CD4-positive, CD25-positive, alpha-beta regulatory T cell (primary cell): ENCODE results near the gene FNDC3A. TPM values are rescaled to one million over a fixed set of nuclear protein-coding genes. Genes with fewer than 3 reads are reported as not detected.

Source experiments
- ATAC-seq, 2 donors: fragments of 150-1000 bp; cut with Tn5 transposase; one replicate each; pipeline ENCODE4 v1.10.0; 2021; ENCODE audit warnings: low read depth in 2 of 2, moderate number of reproducible peaks in 2 of 2, moderate library complexity in 1 of 2
- DNase-seq, 3 donors: peaks; one replicate each; pipeline versions ENCODE4 v3.0.0 to v3.0.0-alpha.2; 2012 to 2022; ENCODE audit warnings: mixed read lengths in 1 of 3
- H3K27ac ChIP-seq: one replicate; pipeline ENCODE4 v1.7.0; 2013; ENCODE audit warnings: mild to moderate bottlenecking, low read length; ENCODE audit not compliant: insufficient read depth, poor library complexity, severe bottlenecking
- H3K27me3 ChIP-seq: one replicate; pipeline ENCODE4 v1.7.0; 2013; ENCODE audit warnings: low read length; ENCODE audit not compliant: control insufficient read depth, insufficient read depth
- H3K36me3 ChIP-seq: one replicate; pipeline ENCODE4 v1.7.0; 2013; ENCODE audit warnings: mild to moderate bottlenecking, low read length, moderate library complexity; ENCODE audit not compliant: control insufficient read depth, insufficient read depth
- H3K4me1 ChIP-seq: 2 replicates; pipeline ENCODE4 v1.7.0; 2013; ENCODE audit warnings: mild to moderate bottlenecking, low read length; ENCODE audit not compliant: insufficient read depth, control insufficient read depth, poor library complexity, severe bottlenecking
- H3K4me3 ChIP-seq: one replicate; pipeline ENCODE4 v1.7.0; 2013; ENCODE audit warnings: low read depth, mild to moderate bottlenecking, low read length, moderate library complexity
- H3K9me3 ChIP-seq, 2 experiments: 1 replicate in 1 of 2; 2 replicates in 1 of 2; pipeline ENCODE4 v1.7.0; 2013; ENCODE audit warnings: low read length in 2 of 2, mild to moderate bottlenecking in 1 of 2, moderate library complexity in 1 of 2; ENCODE audit not compliant: control insufficient read depth in 2 of 2
- H3K27ac Mint-ChIP-seq, 3 donors: one replicate each; pipeline ENCODE4 v1.8.0; 2020 to 2022; ENCODE audit warnings: mild to moderate bottlenecking in 3 of 3, mixed read lengths in 3 of 3, moderate library complexity in 2 of 3
- H3K27me3 Mint-ChIP-seq: one replicate; pipeline ENCODE4 v1.8.0; 2022; ENCODE audit warnings: mild to moderate bottlenecking, mixed read lengths
- H3K36me3 Mint-ChIP-seq: one replicate; pipeline ENCODE4 v1.8.0; 2020; ENCODE audit warnings: mixed read lengths
- H3K4me1 Mint-ChIP-seq, 4 donors: one replicate each; pipeline ENCODE4 v1.8.0; 2020 to 2022; ENCODE audit warnings: mixed read lengths in 4 of 4, mild to moderate bottlenecking in 1 of 4
- H3K4me3 Mint-ChIP-seq, 4 donors: one replicate each; pipeline ENCODE4 v1.8.0; 2020 to 2022; ENCODE audit warnings: mild to moderate bottlenecking in 4 of 4, mixed read lengths in 4 of 4, moderate library complexity in 3 of 4
- H3K9me3 Mint-ChIP-seq, 7 donors: one replicate each; pipeline ENCODE4 v1.8.0; 2020 to 2022; ENCODE audit warnings: mixed read lengths in 7 of 7, mild to moderate bottlenecking in 3 of 7, moderate library complexity in 2 of 7
- polyA plus RNA-seq, 4 donors: library from polyadenylated mRNA; unstranded; fragments of 300-500 nt; fragmentation: Illumina TruSeq; gene quantifications; one replicate each; pipeline ENCODE4 v1.2.3, GENCODE V29; 2021
- total RNA-seq: library from RNA; stranded (reverse); gene quantifications from one replicate; pipeline ENCODE4 v1.2.3, GENCODE V29; 2022

Gene FNDC3A
- total and polyA plus RNA-seq, 5 donors from 2014 or later = 9.7 to 41.1 (median 10.6) TPM

DNA sequence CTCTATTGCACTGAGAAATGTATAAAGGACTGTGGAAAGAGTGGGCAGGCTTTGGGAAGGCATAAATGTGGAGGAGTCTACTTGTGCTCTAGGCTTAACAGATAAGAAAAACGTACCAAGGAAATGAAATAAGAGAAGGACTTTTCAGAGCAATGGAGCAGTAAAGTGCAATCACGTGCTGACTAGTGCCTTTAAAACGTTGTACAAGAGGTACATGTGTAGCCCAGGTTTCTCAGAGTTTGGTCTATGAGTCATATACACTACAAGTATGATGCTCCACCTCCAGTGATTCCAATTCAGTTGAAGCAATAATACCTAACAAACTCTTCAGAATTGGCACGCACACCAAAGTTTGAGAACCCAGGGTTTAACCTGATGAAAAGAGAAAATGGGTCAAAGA, 13.4 kb upstream of the FNDC3A start:
- Mint-ChIP-seq H3K27ac (no peak overlapping the region), H3K4me3 (no peak overlapping the region)
- DNase-seq = no peak

DNA sequence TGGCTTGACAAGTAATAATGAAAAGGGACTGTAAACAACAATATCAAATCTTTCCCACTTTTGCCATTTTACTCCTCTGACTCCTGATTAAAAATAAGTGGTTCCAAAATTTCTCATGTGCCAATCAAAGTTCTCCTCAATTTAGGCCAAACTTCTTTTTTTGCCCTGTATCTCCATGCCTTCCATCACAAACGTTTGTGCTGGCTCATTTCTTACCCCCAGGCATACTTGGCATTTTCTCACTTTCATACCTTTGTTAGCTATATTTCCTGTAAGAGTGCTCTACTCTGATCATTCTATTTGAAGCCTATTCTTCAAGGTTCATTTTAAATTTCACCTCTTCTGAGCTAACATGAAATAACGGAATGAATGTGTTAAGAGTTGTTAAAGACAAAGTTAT, 10.0 kb upstream of the FNDC3A start:
- H3K27ac ChIP-seq = no peak overlapping the region
- H3K27me3 Mint-ChIP-seq = no peaks in the 10 kb centered on the region
- no peaks in the 10 kb centered on the region for H3K36me3 ChIP-seq
- H3K27ac Mint-ChIP-seq = no peak overlapping the region
- H3K9me3 ChIP-seq = no peaks in the 10 kb centered on the region
- H3K4me3 Mint-ChIP-seq = no peak overlapping the region
- H3K4me3 ChIP-seq = no peak overlapping the region
- no peaks in the 10 kb centered on the region for H3K27me3 ChIP-seq
- H3K36me3 Mint-ChIP-seq = no peaks in the 10 kb centered on the region
- peaks cover 0 to 1% (median 0%) of the 10 kb centered on the region in 7 donors for H3K9me3 Mint-ChIP-seq
- ATAC-seq = no peak
- H3K4me1 ChIP-seq = no peaks in the 10 kb centered on the region
- H3K4me1 Mint-ChIP-seq = peaks cover 0 to 2% (median 0%) of the 10 kb centered on the region in 4 donors
- DNase-seq = no peak

More for the DNA sequence above, 13.4 kb upstream of the FNDC3A start:
- Mint-ChIP-seq H3K27me3 (peaks cover 4% of the 10 kb centered on the region), H3K4me1 (peaks cover 0 to 2% (median 0%) of the 10 kb centered on the region in 4 donors), H3K36me3 (no peaks in the 10 kb centered on the region), H3K9me3 (peaks cover 0 to 2% (median 0%) of the 10 kb centered on the region in 7 donors)
- Histone ChIP-seq H3K9me3 (no peaks in the 10 kb centered on the region), H3K27me3 (no peaks in the 10 kb centered on the region), H3K36me3 (no peaks in the 10 kb centered on the region), H3K4me1 (no peaks in the 10 kb centered on the region), H3K27ac (no peak overlapping the region), H3K4me3 (no peak overlapping the region)
- no peak for ATAC-seq

DNA sequence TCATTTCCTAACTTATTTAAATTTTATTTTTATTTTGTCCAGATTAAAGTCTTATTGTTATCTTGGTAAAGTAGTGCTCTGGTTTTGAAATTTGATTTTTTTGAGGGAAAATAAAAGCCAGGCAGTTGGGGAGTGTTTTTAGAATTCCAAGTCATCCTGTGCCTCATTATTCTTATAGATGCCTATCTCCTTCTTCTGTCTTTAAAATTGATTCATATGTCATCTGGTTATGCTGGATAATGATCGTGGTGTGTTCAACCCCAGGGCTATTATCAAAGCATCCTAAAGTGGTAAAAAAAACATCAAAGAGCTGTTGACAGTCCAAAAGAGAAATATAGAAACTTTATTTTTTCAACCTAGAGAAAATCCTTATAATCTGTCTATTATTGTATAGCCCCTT, 6.0 kb upstream of the FNDC3A start:
- Histone ChIP-seq H3K4me3 (no peak overlapping the region), H3K4me1 (peaks cover 1% of the 10 kb centered on the region), H3K27ac (no peak overlapping the region), H3K36me3 (no peaks in the 10 kb centered on the region), H3K27me3 (no peaks in the 10 kb centered on the region), H3K9me3 (peaks cover 19% of the 10 kb centered on the region in 2 experiments)
- ATAC-seq (no peak), DNase-seq (no peak)
- peaks cover 0 to 7% (median 2%) of the 10 kb centered on the region in 4 donors for H3K4me1 Mint-ChIP-seq
- H3K27me3 Mint-ChIP-seq = no peaks in the 10 kb centered on the region
- H3K4me3 Mint-ChIP-seq = no peak overlapping the region
- peaks cover 0 to 20% (median 7%) of the 10 kb centered on the region in 7 donors for H3K9me3 Mint-ChIP-seq
- H3K27ac Mint-ChIP-seq = no peak overlapping the region
- H3K36me3 Mint-ChIP-seq = peaks cover 11% of the 10 kb centered on the region

DNA sequence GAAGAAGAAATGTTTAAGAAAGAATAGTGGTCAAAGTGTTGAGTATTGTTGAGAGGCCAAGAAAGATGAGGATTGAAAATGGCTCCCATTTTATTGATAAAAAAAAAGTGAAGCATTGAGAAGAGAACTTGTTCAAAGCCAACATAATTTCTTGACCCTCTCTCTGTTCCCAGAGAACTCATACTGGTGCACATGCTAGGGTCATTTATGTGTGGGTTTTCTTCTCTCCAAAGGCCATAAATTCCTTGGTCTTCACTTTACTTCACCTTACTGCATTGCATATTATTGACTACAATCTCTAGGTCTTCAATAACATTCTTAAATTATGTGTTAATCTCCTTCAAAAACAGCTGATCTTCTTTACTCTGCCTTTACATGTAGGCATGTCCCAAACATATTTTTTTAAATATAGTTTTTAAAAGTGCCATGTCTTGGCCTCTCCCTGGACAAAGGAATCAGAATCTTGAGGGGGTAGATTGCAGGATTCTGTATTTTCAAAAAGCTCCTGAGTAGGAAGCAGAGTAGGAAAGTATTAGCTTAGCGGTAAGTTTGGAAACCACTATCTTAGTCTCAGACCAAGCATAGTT, 1.8 kb upstream of the FNDC3A start:
- DNase-seq = no peak
- Mint-ChIP-seq H3K27ac (peak overlapping the region in 2 of 3 donors; percentile 93 to 98), H3K4me1 (peaks cover 7 to 35% (median 17%) of the 10 kb centered on the region in 4 donors), H3K27me3 (no peaks in the 10 kb centered on the region), H3K9me3 (peaks cover 0 to 21% (median 7%) of the 10 kb centered on the region in 7 donors), H3K4me3 (peak overlapping the region; percentile 8 to 95 (median 87)), H3K36me3 (peaks cover 11% of the 10 kb centered on the region)
- Histone ChIP-seq H3K27ac (no peak overlapping the region), H3K9me3 (peaks cover 19% of the 10 kb centered on the region in 2 experiments), H3K27me3 (no peaks in the 10 kb centered on the region), H3K4me3 (no peak overlapping the region), H3K4me1 (peaks cover 33% of the 10 kb centered on the region), H3K36me3 (no peaks in the 10 kb centered on the region)
- no peak for ATAC-seq

DNA sequence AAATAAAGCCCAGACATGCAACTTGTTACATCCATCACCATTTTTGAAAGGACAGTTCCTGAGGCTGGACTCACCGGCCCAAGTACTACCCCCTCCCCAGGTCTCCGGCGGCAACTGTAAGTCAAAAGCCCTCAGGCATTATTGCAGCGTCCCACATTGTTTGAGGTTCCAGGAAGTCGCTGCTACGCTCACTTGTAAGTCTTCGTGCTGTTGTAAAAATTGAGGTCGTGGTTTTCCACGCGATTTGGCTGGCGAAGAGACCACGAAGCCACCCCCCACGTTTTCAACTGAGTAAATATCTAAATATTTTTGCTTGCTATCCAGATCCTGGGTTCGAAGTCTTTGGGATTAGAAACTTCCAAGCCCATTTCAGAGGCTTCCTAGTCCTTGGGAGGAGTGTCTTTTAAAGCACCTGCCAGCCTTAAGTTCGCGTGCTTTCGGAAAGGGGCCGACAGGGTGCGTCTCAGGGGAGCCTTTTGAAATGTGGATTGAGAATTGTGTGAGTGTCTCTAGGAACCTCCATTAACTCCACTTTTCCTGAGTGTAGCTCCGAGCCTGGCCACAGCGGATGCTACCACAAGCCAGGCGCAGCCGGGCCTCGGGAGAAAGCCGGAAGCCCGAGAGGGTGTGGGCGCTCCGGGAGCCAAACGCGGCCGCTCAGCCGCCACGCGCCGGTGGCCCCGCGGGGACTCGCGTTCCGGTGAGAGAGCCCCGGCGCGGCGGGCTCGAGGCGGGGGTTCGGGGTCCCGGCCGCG, 434 bp upstream of the FNDC3A start:
- H3K36me3 ChIP-seq = no peaks in the 10 kb centered on the region
- H3K9me3 Mint-ChIP-seq = peaks cover 0 to 21% (median 7%) of the 10 kb centered on the region in 7 donors
- H3K27me3 Mint-ChIP-seq = no peaks in the 10 kb centered on the region
- ATAC-seq = peak; percentile 22 to 25
- H3K27ac ChIP-seq = peak overlapping the region; percentile 98
- peak in 2 of 3 donors; percentile 21 to 79 for DNase-seq
- peaks cover 46% of the 10 kb centered on the region for H3K4me1 ChIP-seq
- no peaks in the 10 kb centered on the region for H3K27me3 ChIP-seq
- H3K36me3 Mint-ChIP-seq = peaks cover 11% of the 10 kb centered on the region
- H3K27ac Mint-ChIP-seq = peak overlapping the region; percentile 93 to 98 (median 98)
- peak overlapping the region; percentile 82 for H3K4me3 ChIP-seq
- peaks cover 16 to 49% (median 29%) of the 10 kb centered on the region in 4 donors for H3K4me1 Mint-ChIP-seq
- peaks cover 19% of the 10 kb centered on the region in 2 experiments for H3K9me3 ChIP-seq
- H3K4me3 Mint-ChIP-seq = peak overlapping the region; percentile 84 to 95 (median 87)

DNA sequence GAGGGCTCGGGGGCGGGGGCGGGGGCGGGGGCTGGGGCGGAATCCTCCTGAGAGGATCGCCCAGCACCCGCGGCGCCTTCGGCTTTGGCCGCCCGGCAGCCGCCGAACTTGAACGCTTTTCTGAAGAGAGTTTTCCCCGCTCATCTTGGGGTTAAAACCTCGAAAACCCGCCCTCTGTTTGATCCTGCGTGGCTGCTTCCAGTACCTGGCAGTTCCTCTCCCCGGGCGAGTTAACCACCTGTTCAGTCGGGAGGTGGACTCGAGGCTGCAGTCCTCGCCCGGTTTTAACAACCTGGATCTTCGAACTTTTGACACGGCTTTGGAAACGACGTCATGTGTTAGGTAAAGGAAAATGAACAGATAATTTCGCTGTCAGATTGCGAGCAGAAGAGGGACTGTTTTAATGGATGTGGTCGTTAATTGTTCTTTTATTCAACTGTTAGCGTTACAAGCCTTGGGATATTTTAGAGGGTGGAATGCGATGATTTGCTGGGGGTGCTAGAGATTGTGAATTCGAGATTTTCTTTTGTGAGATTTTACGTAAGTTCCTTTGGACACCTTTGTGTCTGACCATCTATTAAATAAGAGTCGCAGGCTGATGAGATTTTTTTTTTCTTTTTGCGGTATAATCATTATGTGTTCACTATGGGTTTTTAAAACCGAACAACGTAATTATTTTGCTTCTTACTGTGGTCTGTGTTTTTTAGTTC, 1.0 kb downstream of the FNDC3A start:
- peak overlapping the region; percentile 96 to 97 (median 96) for H3K27ac Mint-ChIP-seq
- H3K27me3 ChIP-seq = no peaks in the 10 kb centered on the region
- H3K4me3 Mint-ChIP-seq = peak overlapping the region; percentile 95 to 98 (median 96)
- H3K27ac ChIP-seq = peak overlapping the region; percentile 98
- ATAC-seq (no peak), DNase-seq (peak in 1 of 3 donors; percentile 18)
- peaks cover 11% of the 10 kb centered on the region for H3K36me3 Mint-ChIP-seq
- H3K4me1 ChIP-seq = peaks cover 46% of the 10 kb centered on the region
- H3K4me3 ChIP-seq = peak overlapping the region; percentile 99
- H3K36me3 ChIP-seq = no peaks in the 10 kb centered on the region
- H3K9me3 Mint-ChIP-seq = peaks cover 0 to 21% (median 6%) of the 10 kb centered on the region in 7 donors
- no peaks in the 10 kb centered on the region for H3K27me3 Mint-ChIP-seq
- peaks cover 16 to 19% of the 10 kb centered on the region in 2 experiments for H3K9me3 ChIP-seq
- H3K4me1 Mint-ChIP-seq = peaks cover 20 to 60% (median 42%) of the 10 kb centered on the region in 4 donors

DNA sequence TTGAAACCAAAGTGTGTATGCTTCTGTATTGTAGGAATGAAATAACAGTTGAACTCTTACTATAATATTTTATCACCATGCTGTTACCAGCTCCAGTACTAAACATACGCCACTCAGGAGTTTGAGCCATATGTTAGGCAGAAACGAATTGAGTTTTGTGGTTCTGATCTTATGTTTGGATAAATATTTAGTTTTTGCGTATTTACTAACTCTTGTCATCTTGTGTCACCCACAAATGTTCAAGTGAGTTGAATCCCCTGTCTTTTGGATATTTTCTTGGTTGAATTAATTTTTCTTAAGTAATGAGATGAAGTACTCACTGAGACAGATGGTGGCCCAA, 1.5 kb downstream of the FNDC3A start:
- Mint-ChIP-seq H3K36me3 (peaks cover 11% of the 10 kb centered on the region), H3K27ac (peak overlapping the region; percentile 96 to 97 (median 96)), H3K4me3 (peak overlapping the region; percentile 95 to 98 (median 96)), H3K9me3 (peaks cover 0 to 21% (median 6%) of the 10 kb centered on the region in 7 donors), H3K27me3 (no peaks in the 10 kb centered on the region), H3K4me1 (peaks cover 20 to 61% (median 42%) of the 10 kb centered on the region in 4 donors)
- no peak for ATAC-seq
- peaks cover 16 to 19% of the 10 kb centered on the region in 2 experiments for H3K9me3 ChIP-seq
- H3K4me1 ChIP-seq = peaks cover 46% of the 10 kb centered on the region
- DNase-seq = peak in 1 of 3 donors; percentile 32
- peak overlapping the region; percentile 99 for H3K4me3 ChIP-seq
- H3K27ac ChIP-seq = peak overlapping the region; percentile 98
- H3K36me3 ChIP-seq = no peaks in the 10 kb centered on the region
- H3K27me3 ChIP-seq = no peaks in the 10 kb centered on the region
